ENCODE data around the gene PPP2R2D.

The PPP2R2D gene

GRCh38 chr10:131920151-131920550 lies 19.3 kb downstream of the PPP2R2D start:
- Histone ChIP-seq H3K36me3 (ENCODE audit: control insufficient read depth, insufficient read depth, low read length) (no peaks in the 10 kb centered on the region), H3K9ac (no peak overlapping the region), H3K27me3 (ENCODE audit: control insufficient read depth, insufficient read depth, low read length) (no peaks in the 10 kb centered on the region), H2AFZ (no peak overlapping the region), H3K79me2 (peaks cover 76% of the 10 kb centered on the region), H3K4me1 (peaks cover 10% of the 10 kb centered on the region), H3K27ac (no peak overlapping the region), H3K4me2 (ENCODE audit: low read length) (no peak overlapping the region), H3K9me3 (ENCODE audit: control insufficient read depth, low read length) (no peaks in the 10 kb centered on the region), H3K4me3 (ENCODE audit: low read depth, low read length) (no peak overlapping the region)
- no peak for TF ChIP-seq CTCF (IDR thresholded peaks at IDR 0.05)

GRCh38 chr10:131920693-131921092 lies 19.9 kb downstream of the PPP2R2D start:
- no peak overlapping the region for H3K4me3 ChIP-seq (ENCODE audit: low read depth, low read length)
- TF ChIP-seq CTCF (IDR thresholded peaks at IDR 0.05) = no peak
- H3K9me3 ChIP-seq (ENCODE audit: control insufficient read depth, low read length) = no peaks in the 10 kb centered on the region
- no peak overlapping the region for H2AFZ ChIP-seq
- no peak overlapping the region for H3K4me2 ChIP-seq (ENCODE audit: low read length)
- H3K79me2 ChIP-seq = peaks cover 76% of the 10 kb centered on the region
- no peaks in the 10 kb centered on the region for H3K27me3 ChIP-seq (ENCODE audit: control insufficient read depth, insufficient read depth, low read length)
- peaks cover 10% of the 10 kb centered on the region for H3K4me1 ChIP-seq
- H3K9ac ChIP-seq = no peak overlapping the region
- no peaks in the 10 kb centered on the region for H3K36me3 ChIP-seq (ENCODE audit: control insufficient read depth, insufficient read depth, low read length)
- no peak overlapping the region for H3K27ac ChIP-seq

GRCh38 chr10:131921184-131921583 lies 20.4 kb downstream of the PPP2R2D start:
- Histone ChIP-seq H2AFZ (no peak overlapping the region), H3K4me3 (ENCODE audit: low read depth, low read length) (no peak overlapping the region), H3K79me2 (peaks cover 77% of the 10 kb centered on the region), H3K27ac (no peak overlapping the region), H3K36me3 (ENCODE audit: control insufficient read depth, insufficient read depth, low read length) (no peaks in the 10 kb centered on the region), H3K27me3 (ENCODE audit: control insufficient read depth, insufficient read depth, low read length) (no peaks in the 10 kb centered on the region), H3K4me2 (ENCODE audit: low read length) (no peak overlapping the region), H3K9me3 (ENCODE audit: control insufficient read depth, low read length) (no peaks in the 10 kb centered on the region), H3K4me1 (peaks cover 5% of the 10 kb centered on the region), H3K9ac (no peak overlapping the region)
- no peak for TF ChIP-seq CTCF (IDR thresholded peaks at IDR 0.05)

- H3K4me2 ChIP-seq (ENCODE audit: low read length) = no peak overlapping the region
- H3K9me3 ChIP-seq (ENCODE audit: control insufficient read depth, low read length) = no peaks in the 10 kb centered on the region
- peaks cover 2% of the 10 kb centered on the region for H3K4me1 ChIP-seq
- H2AFZ ChIP-seq = no peak overlapping the region
- no peak for TF ChIP-seq CTCF (IDR thresholded peaks at IDR 0.05)
- H3K27ac ChIP-seq = no peak overlapping the region
- no peak overlapping the region for H3K4me3 ChIP-seq (ENCODE audit: low read depth, low read length)
- peaks cover 80% of the 10 kb centered on the region for H3K79me2 ChIP-seq
- H3K36me3 ChIP-seq (ENCODE audit: control insufficient read depth, insufficient read depth, low read length) = no peaks in the 10 kb centered on the region
- no peak overlapping the region for H3K9ac ChIP-seq
- H3K27me3 ChIP-seq (ENCODE audit: control insufficient read depth, insufficient read depth, low read length) = no peaks in the 10 kb centered on the region
These were observed 22.4 kb downstream of the PPP2R2D start for GRCh38 chr10:131923038-131923756.

Data from parathyroid adenoma (tissue), 2 donors.